Neural cell (in vitro differentiated cells): ENCODE measurements around the gene SLC25A22. TPM values are rescaled to one million over a fixed set of nuclear protein-coding genes. Genes with fewer than 3 reads are reported as not detected.

Source experiments
- H2AFZ ChIP-seq: fragments of 200-600, 300-800 bp; sonication (generic), shearing (Covaris generic); 2 replicates; pipeline ENCODE4 v1.6.0; 2014; ENCODE audit warnings: low read depth, mild to moderate bottlenecking, antibody characterized with exemption, low read length, moderate library complexity
- H3F3A ChIP-seq: fragments of 200-600 bp; shearing (Covaris generic); 2 replicates; pipeline ENCODE4 v1.6.1; 2016; ENCODE audit warnings: mild to moderate bottlenecking, moderate library complexity, mixed read lengths, antibody characterized with exemption, low read length; ENCODE audit not compliant: insufficient read depth, poor library complexity, severe bottlenecking
- H3K27ac ChIP-seq: fragments of 200-600, 300-800 bp; sonication (generic), shearing (Covaris generic); 2 replicates; pipeline ENCODE4 v1.5.1; 2014; ENCODE audit warnings: mild to moderate bottlenecking, low read length, moderate library complexity
- H3K27me3 ChIP-seq: fragments of 300-800, 200-600 bp; sonication (generic), shearing (Covaris generic); 2 replicates; pipeline ENCODE4 v1.6.0; 2014; ENCODE audit warnings: mild to moderate bottlenecking, low read depth, low read length, moderate library complexity; ENCODE audit not compliant: insufficient read depth
- H3K36me3 ChIP-seq: fragments of 300-800, 200-600 bp; sonication (generic), shearing (Covaris generic); 2 replicates; pipeline ENCODE4 v1.5.1; 2014; ENCODE audit warnings: mild to moderate bottlenecking, antibody characterized with exemption, low read length, moderate library complexity; ENCODE audit not compliant: insufficient read depth
- H3K4me2 ChIP-seq: fragments of 300-800, 200-600 bp; sonication (generic), shearing (Covaris generic); 2 replicates; pipeline ENCODE4 v1.6.0; 2014; ENCODE audit warnings: mild to moderate bottlenecking, low read length
- H3K4me3 ChIP-seq: fragments of 300-800, 200-600 bp; sonication (generic), shearing (Covaris generic); 2 replicates; pipeline ENCODE4 v1.5.1; 2014; ENCODE audit warnings: mild to moderate bottlenecking, low read length, moderate library complexity
- H3K79me2 ChIP-seq: fragments of 200-600 bp; shearing (Covaris generic); replicated peaks from 2 replicates; pipeline ENCODE4 v1.6.0; 2014; ENCODE audit warnings: mild to moderate bottlenecking, low read length, moderate library complexity; ENCODE audit not compliant: insufficient read depth
- H3K9ac ChIP-seq: fragments of 300-800, 200-600 bp; sonication (generic), shearing (Covaris generic); 2 replicates; pipeline ENCODE4 v1.6.1; 2016; ENCODE audit warnings: mild to moderate bottlenecking, low read length, mixed read lengths
- H3K9me2 ChIP-seq: fragments of 200-600 bp; shearing (Covaris generic); 2 replicates; pipeline ENCODE4 v1.6.1; 2016; ENCODE audit warnings: mild to moderate bottlenecking, low read length, mixed read lengths; ENCODE audit not compliant: insufficient read depth
- H3K9me3 ChIP-seq: fragments of 200-600, 300-800 bp; sonication (generic), shearing (Covaris generic); 2 replicates; pipeline ENCODE4 v1.6.1; 2016; ENCODE audit warnings: mild to moderate bottlenecking, mixed run types, low read length, moderate library complexity, mixed read lengths
- H4K20me1 ChIP-seq: fragments of 200-600 bp; shearing (Covaris generic); 2 replicates; pipeline ENCODE4 v1.6.1; 2016; ENCODE audit warnings: mild to moderate bottlenecking, mixed run types; ENCODE audit not compliant: insufficient read depth
- EP300 ChIP-seq: fragments of 450-650 bp; conservative IDR thresholded peaks from 2 replicates; pipeline ENCODE4 v1.6.1; 2014; ENCODE audit warnings: antibody characterized with exemption, mild to moderate bottlenecking, moderate library complexity; ENCODE audit not compliant: poor library complexity, severe bottlenecking
- EZH2 ChIP-seq: fragments of 200-600, 300-800 bp; shearing (Covaris generic), sonication (generic); IDR thresholded peaks from 2 replicates; pipeline ENCODE4 v1.6.1; 2014; ENCODE audit warnings: antibody characterized with exemption, low read length, borderline replicate concordance, mild to moderate bottlenecking; ENCODE audit not compliant: insufficient read depth, poor library complexity, severe bottlenecking
- MXI1 ChIP-seq: fragments of 450-650 bp; conservative IDR thresholded peaks from 2 replicates; pipeline ENCODE4 v1.6.1; 2014; ENCODE audit warnings: antibody characterized with exemption, mild to moderate bottlenecking; ENCODE audit not compliant: poor library complexity, severe bottlenecking
- POLR2AphosphoS5 ChIP-seq: IDR thresholded peaks from 2 replicates; pipeline ENCODE4 v1.6.1; 2012
- RAD21 ChIP-seq: fragments of 450-650 bp; conservative IDR thresholded peaks from 2 replicates; pipeline ENCODE4 v1.6.1; 2014; ENCODE audit warnings: antibody characterized with exemption, mild to moderate bottlenecking, moderate library complexity
- TAF1 ChIP-seq: IDR thresholded peaks from 2 replicates; pipeline ENCODE4 v1.6.1; 2012; ENCODE audit warnings: low read depth
- polyA plus RNA-seq: library from polyadenylated mRNA; depleted of rRNA; stranded (reverse); fragments of >200 nt; gene quantifications from 2 replicates; pipeline ENCODE4 v1.2.3, GENCODE V29; 2014
- TF ChIP-seq, protein P1 (sequence below): fragments of 450-650 bp; IDR thresholded peaks from 2 replicates; pipeline ENCODE4 v1.5.1; 2014; ENCODE audit warnings: antibody characterized with exemption, mild to moderate bottlenecking, moderate library complexity; ENCODE audit not compliant: poor library complexity, severe bottlenecking
- TF ChIP-seq, protein P2 (sequence below): IDR thresholded peaks from 2 replicates; pipeline ENCODE4 v1.6.1; 2012; ENCODE audit warnings: borderline replicate concordance

SLC25A22 gene
- polyA plus RNA-seq, 1 donor from 2014 or later, result 40.9 TPM

GRCh38 chr11:792535-792821 lies 5.6 kb downstream of the SLC25A22 start:
- Histone ChIP-seq H3K9me2 (no peaks in the 10 kb centered on the region), H3K36me3 (no peaks in the 10 kb centered on the region), H3K27me3 (no peaks in the 10 kb centered on the region), H3K27ac (no peak overlapping the region), H3K4me2 (no peak overlapping the region), H3K9ac (no peak overlapping the region), H2AFZ (no peak overlapping the region), H3K4me3 (no peak overlapping the region), H4K20me1 (no peaks in the 10 kb centered on the region), H3K79me2 (peaks cover 19% of the 10 kb centered on the region), H3K9me3 (no peaks in the 10 kb centered on the region), H3F3A (no peaks in the 10 kb centered on the region)
- TF ChIP-seq, protein P1, sequence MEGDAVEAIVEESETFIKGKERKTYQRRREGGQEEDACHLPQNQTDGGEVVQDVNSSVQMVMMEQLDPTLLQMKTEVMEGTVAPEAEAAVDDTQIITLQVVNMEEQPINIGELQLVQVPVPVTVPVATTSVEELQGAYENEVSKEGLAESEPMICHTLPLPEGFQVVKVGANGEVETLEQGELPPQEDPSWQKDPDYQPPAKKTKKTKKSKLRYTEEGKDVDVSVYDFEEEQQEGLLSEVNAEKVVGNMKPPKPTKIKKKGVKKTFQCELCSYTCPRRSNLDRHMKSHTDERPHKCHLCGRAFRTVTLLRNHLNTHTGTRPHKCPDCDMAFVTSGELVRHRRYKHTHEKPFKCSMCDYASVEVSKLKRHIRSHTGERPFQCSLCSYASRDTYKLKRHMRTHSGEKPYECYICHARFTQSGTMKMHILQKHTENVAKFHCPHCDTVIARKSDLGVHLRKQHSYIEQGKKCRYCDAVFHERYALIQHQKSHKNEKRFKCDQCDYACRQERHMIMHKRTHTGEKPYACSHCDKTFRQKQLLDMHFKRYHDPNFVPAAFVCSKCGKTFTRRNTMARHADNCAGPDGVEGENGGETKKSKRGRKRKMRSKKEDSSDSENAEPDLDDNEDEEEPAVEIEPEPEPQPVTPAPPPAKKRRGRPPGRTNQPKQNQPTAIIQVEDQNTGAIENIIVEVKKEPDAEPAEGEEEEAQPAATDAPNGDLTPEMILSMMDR, result no peak
- TF ChIP-seq RAD21, result no peak
- no peak for TF ChIP-seq POLR2AphosphoS5
- no peak for TF ChIP-seq TAF1
- no peak for TF ChIP-seq EZH2

GRCh38 chr11:791658-792534 lies 6.2 kb downstream of the SLC25A22 start:
- H2AFZ ChIP-seq, result no peak overlapping the region
- no peak for TF ChIP-seq EZH2
- TF ChIP-seq EP300, result no peak
- TF ChIP-seq, protein P2, sequence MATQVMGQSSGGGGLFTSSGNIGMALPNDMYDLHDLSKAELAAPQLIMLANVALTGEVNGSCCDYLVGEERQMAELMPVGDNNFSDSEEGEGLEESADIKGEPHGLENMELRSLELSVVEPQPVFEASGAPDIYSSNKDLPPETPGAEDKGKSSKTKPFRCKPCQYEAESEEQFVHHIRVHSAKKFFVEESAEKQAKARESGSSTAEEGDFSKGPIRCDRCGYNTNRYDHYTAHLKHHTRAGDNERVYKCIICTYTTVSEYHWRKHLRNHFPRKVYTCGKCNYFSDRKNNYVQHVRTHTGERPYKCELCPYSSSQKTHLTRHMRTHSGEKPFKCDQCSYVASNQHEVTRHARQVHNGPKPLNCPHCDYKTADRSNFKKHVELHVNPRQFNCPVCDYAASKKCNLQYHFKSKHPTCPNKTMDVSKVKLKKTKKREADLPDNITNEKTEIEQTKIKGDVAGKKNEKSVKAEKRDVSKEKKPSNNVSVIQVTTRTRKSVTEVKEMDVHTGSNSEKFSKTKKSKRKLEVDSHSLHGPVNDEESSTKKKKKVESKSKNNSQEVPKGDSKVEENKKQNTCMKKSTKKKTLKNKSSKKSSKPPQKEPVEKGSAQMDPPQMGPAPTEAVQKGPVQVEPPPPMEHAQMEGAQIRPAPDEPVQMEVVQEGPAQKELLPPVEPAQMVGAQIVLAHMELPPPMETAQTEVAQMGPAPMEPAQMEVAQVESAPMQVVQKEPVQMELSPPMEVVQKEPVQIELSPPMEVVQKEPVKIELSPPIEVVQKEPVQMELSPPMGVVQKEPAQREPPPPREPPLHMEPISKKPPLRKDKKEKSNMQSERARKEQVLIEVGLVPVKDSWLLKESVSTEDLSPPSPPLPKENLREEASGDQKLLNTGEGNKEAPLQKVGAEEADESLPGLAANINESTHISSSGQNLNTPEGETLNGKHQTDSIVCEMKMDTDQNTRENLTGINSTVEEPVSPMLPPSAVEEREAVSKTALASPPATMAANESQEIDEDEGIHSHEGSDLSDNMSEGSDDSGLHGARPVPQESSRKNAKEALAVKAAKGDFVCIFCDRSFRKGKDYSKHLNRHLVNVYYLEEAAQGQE, result no peak
- no peak for TF ChIP-seq MXI1
- H3K4me3 ChIP-seq, result no peak overlapping the region
- H3K4me2 ChIP-seq, result no peak overlapping the region
- H3K9me3 ChIP-seq, result no peaks in the 10 kb centered on the region
- no peaks in the 10 kb centered on the region for H3K9me2 ChIP-seq
- H3K9ac ChIP-seq, result no peak overlapping the region
- H4K20me1 ChIP-seq, result no peaks in the 10 kb centered on the region
- peaks cover 17% of the 10 kb centered on the region for H3K79me2 ChIP-seq
- H3F3A ChIP-seq, result no peaks in the 10 kb centered on the region
- no peaks in the 10 kb centered on the region for H3K36me3 ChIP-seq
- H3K27me3 ChIP-seq, result no peaks in the 10 kb centered on the region
- no peak overlapping the region for H3K27ac ChIP-seq
